ENCODE measurements around the gene UTY.

DNA sequence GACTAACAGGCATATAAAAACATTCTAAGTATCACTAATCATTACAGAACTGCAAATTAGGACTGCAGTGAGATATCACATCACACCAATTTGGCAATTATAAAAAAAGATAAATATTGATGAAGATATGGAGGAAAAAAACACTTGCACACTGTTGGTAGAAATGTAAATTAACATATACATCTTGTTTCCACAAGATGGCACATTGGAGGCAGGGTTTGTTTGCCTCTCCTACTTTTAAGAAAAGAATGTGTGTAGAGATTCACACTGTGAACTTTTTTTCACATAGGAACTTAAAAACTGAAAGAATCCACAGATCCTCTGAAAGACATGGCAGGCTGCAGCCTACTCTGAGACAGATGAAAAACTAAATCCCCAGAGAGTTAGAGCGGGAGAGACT, 21.4 kb upstream of the UTY start:
- TF ChIP-seq, protein P1, sequence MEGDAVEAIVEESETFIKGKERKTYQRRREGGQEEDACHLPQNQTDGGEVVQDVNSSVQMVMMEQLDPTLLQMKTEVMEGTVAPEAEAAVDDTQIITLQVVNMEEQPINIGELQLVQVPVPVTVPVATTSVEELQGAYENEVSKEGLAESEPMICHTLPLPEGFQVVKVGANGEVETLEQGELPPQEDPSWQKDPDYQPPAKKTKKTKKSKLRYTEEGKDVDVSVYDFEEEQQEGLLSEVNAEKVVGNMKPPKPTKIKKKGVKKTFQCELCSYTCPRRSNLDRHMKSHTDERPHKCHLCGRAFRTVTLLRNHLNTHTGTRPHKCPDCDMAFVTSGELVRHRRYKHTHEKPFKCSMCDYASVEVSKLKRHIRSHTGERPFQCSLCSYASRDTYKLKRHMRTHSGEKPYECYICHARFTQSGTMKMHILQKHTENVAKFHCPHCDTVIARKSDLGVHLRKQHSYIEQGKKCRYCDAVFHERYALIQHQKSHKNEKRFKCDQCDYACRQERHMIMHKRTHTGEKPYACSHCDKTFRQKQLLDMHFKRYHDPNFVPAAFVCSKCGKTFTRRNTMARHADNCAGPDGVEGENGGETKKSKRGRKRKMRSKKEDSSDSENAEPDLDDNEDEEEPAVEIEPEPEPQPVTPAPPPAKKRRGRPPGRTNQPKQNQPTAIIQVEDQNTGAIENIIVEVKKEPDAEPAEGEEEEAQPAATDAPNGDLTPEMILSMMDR (IDR thresholded peaks at IDR 0.05), result no peak
- TF ChIP-seq POLR2A (IDR thresholded peaks at IDR 0.05), result no peak

Data from adrenal gland (tissue), 5 donors.